ENCODE data around the gene ABCG4. TPM values are rescaled to one million over a fixed set of nuclear protein-coding genes. Genes with fewer than 3 reads are reported as not detected.
"Not testable (repeated sequence)": the region's sequence is repeated elsewhere in the genome, so short reads cannot be mapped to it uniquely, and the experiment has no call there.

ABCG4 gene
- total and polyA plus RNA-seq, 2 donors (not counting 1 experiment from before 2014, with no cell fraction given), result not detected

DNA sequence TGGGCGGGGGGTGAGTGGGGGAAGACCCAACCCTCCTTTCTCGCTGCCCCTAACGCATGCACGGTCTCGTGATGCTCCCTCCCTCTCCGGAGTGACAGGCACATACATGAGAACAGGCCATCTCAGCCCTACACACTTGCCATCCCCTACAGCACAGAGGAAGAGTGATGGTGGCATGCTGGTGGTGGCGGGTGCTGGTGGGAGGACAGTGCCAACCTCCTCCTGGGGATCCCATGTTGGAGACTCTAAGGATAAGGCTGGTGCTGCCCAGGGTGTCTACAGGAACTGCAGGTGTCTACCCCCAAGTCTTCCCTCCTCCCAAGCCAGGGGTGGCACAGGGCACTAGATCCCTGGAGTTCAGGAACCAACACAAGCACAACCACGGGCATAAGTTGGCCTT lies 13.0 kb downstream of the ABCG4 start:
- H4K20me1 ChIP-seq (ENCODE audit: control insufficient read depth, insufficient read depth, low read length, poor library complexity, severe bottlenecking), result no peaks in the 10 kb centered on the region
- Mint-ChIP-seq H3K27me3 (peaks cover 3% of the 10 kb centered on the region), H3K4me1 (no peaks in the 10 kb centered on the region), H3K9me3 (ENCODE audit: insufficient read depth) (no peaks in the 10 kb centered on the region), H3K4me3 (no peak overlapping the region), H3K27ac (no peak overlapping the region)
- ChIA-PET POLR2A (no interaction called here), CTCF (no interaction called here)
- TF ChIP-seq, protein P1, sequence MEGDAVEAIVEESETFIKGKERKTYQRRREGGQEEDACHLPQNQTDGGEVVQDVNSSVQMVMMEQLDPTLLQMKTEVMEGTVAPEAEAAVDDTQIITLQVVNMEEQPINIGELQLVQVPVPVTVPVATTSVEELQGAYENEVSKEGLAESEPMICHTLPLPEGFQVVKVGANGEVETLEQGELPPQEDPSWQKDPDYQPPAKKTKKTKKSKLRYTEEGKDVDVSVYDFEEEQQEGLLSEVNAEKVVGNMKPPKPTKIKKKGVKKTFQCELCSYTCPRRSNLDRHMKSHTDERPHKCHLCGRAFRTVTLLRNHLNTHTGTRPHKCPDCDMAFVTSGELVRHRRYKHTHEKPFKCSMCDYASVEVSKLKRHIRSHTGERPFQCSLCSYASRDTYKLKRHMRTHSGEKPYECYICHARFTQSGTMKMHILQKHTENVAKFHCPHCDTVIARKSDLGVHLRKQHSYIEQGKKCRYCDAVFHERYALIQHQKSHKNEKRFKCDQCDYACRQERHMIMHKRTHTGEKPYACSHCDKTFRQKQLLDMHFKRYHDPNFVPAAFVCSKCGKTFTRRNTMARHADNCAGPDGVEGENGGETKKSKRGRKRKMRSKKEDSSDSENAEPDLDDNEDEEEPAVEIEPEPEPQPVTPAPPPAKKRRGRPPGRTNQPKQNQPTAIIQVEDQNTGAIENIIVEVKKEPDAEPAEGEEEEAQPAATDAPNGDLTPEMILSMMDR (IDR thresholded peaks at IDR 0.05), result no peak
- TF ChIP-seq EZH2 (IDR thresholded peaks at IDR 0.05; ENCODE audit: borderline replicate concordance, insufficient read depth, low read depth, low read length, poor library complexity, severe bottlenecking), result no peak
- H3K27ac ChIP-seq (ENCODE audit: low read length in 2 of 2), result no peak overlapping the region
- 100% methylated on average over 1 of the region's 8 CpGs for WGBS (ENCODE audit: insufficient coverage)
- no peaks in the 10 kb centered on the region for H3K36me3 ChIP-seq (replicated peaks in 1 of 2; ENCODE audit: control extremely low read depth in 1 of 2, control insufficient read depth in 1 of 2, extremely low read depth in 1 of 2, insufficient read depth in 2 of 2, low read length in 1 of 2)
- intact Hi-C loops (cut with micrococcal nuclease), result no loop called here
- H3K4me3 ChIP-seq (ENCODE audit: control extremely low read depth in 1 of 5, extremely low read depth in 1 of 5, insufficient read depth in 1 of 5, low read depth in 2 of 5, low read length in 4 of 5), result no peak overlapping the region
- H3K9ac ChIP-seq (ENCODE audit: low read length), result no peak overlapping the region
- no peaks in the 10 kb centered on the region for H3K9me3 ChIP-seq (ENCODE audit: control extremely low read depth in 1 of 3, control insufficient read depth in 2 of 3, insufficient read depth in 1 of 3, low read length in 2 of 3)
- ATAC-seq (ENCODE audit: low read depth) (no peak), DNase-seq (no peak)
- no peaks in the 10 kb centered on the region for H3K4me1 ChIP-seq (ENCODE audit: control insufficient read depth in 2 of 2, insufficient read depth in 2 of 2, low read length in 2 of 2)
- no peak overlapping the region for H3K4me2 ChIP-seq (replicated peaks; ENCODE audit: low read depth, low read length, poor library complexity, severe bottlenecking)
- no peak overlapping the region for H2AFZ ChIP-seq (ENCODE audit: insufficient read depth, low read depth, low read length, poor library complexity, severe bottlenecking)
- no peaks in the 10 kb centered on the region for H3K27me3 ChIP-seq (replicated peaks in 1 of 4; ENCODE audit: control extremely low read depth in 1 of 4, control insufficient read depth in 3 of 4, insufficient read depth in 4 of 4, low read length in 3 of 4)
- no peaks in the 10 kb centered on the region for H3K79me2 ChIP-seq (ENCODE audit: control insufficient read depth, insufficient read depth, low read length)

DNA sequence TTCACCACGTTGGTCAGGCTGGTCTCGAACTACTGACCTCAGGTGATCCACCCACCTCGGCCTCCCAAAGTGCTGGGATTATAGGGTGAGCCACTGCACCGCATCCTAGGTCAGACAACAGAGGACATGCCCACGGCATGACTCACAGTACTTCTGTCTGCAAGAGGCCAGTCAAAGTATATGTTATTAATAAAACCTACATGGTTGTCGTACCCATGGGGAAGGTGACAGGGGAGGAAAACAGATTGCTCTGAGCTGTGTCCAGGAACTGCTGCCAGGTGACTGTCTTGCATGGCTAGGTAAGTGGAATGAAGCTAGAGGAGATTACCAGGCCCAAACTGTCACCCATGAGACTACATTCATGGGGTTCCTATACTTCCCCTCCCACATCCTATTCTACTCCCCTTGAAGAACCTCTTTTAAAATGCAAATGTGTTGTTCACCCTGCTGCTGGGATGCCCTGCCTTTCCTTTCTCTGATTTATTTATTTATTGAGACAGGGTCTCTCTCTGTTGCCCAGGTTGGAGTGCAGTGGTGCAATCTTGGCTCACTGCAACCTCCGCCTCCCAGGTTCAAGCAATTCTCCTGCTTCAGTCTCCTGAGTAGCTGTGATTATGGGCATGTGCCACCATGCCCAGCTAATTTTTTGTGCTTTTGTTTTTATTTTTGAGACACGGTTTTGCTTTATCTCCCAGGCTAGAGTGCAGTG lies 17.7 kb downstream of the ABCG4 start:
- H3K9me3 Mint-ChIP-seq (ENCODE audit: insufficient read depth), result no peaks in the 10 kb centered on the region
- no peak overlapping the region for H3K27ac Mint-ChIP-seq
- H3K9me3 ChIP-seq (ENCODE audit: control extremely low read depth in 1 of 3, control insufficient read depth in 2 of 3, insufficient read depth in 1 of 3, low read length in 2 of 3), result no peaks in the 10 kb centered on the region
- POLR2A ChIA-PET, result interaction anchor here (0.7 kb wide), 1 partner anchor 141 kb away, joined by 4 read pairs; no protein-coding TSS in a partner anchor
- DNase-seq (no peak), ATAC-seq (ENCODE audit: low read depth) (no peak)
- 88% methylated on average over 4 of the region's 8 CpGs for WGBS (ENCODE audit: insufficient coverage)
- no peak overlapping the region for H3K4me3 Mint-ChIP-seq
- TF ChIP-seq, protein P1 (IDR thresholded peaks at IDR 0.05), result no peak
- TF ChIP-seq EZH2 (IDR thresholded peaks at IDR 0.05; ENCODE audit: borderline replicate concordance, insufficient read depth, low read depth, low read length, poor library complexity, severe bottlenecking), result no peak
- CTCF ChIA-PET, result interaction anchor here (0.6 to 2.1 kb wide), 5 partner anchors 30 to 157 kb away, joined by 3 to 8 read pairs (median 6); no protein-coding TSS in a partner anchor
- H3K27ac ChIP-seq (ENCODE audit: low read length in 2 of 2), result no peak overlapping the region
- H3K9ac ChIP-seq (ENCODE audit: low read length), result no peak overlapping the region
- no peaks in the 10 kb centered on the region for H3K27me3 Mint-ChIP-seq
- no peaks in the 10 kb centered on the region for H3K79me2 ChIP-seq (ENCODE audit: control insufficient read depth, insufficient read depth, low read length)
- no peaks in the 10 kb centered on the region for H3K36me3 ChIP-seq (replicated peaks in 1 of 2; ENCODE audit: control extremely low read depth in 1 of 2, control insufficient read depth in 1 of 2, extremely low read depth in 1 of 2, insufficient read depth in 2 of 2, low read length in 1 of 2)
- intact Hi-C loops (cut with micrococcal nuclease), result no loop called here
- no peak overlapping the region for H2AFZ ChIP-seq (ENCODE audit: insufficient read depth, low read depth, low read length, poor library complexity, severe bottlenecking)
- no peaks in the 10 kb centered on the region for H3K27me3 ChIP-seq (replicated peaks in 1 of 4; ENCODE audit: control extremely low read depth in 1 of 4, control insufficient read depth in 3 of 4, insufficient read depth in 4 of 4, low read length in 3 of 4)
- no peak overlapping the region for H3K4me2 ChIP-seq (replicated peaks; ENCODE audit: low read depth, low read length, poor library complexity, severe bottlenecking)
- H3K4me3 ChIP-seq (ENCODE audit: control extremely low read depth in 1 of 5, extremely low read depth in 1 of 5, insufficient read depth in 1 of 5, low read depth in 2 of 5, low read length in 4 of 5), result no peak overlapping the region
- peaks cover 4% of the 10 kb centered on the region for H3K4me1 Mint-ChIP-seq
- H4K20me1 ChIP-seq (ENCODE audit: control insufficient read depth, insufficient read depth, low read length, poor library complexity, severe bottlenecking), result no peaks in the 10 kb centered on the region
- H3K4me1 ChIP-seq (ENCODE audit: control insufficient read depth in 2 of 2, insufficient read depth in 2 of 2, low read length in 2 of 2), result peaks cover 5 to 12% of the 10 kb centered on the region in 2 donors

DNA sequence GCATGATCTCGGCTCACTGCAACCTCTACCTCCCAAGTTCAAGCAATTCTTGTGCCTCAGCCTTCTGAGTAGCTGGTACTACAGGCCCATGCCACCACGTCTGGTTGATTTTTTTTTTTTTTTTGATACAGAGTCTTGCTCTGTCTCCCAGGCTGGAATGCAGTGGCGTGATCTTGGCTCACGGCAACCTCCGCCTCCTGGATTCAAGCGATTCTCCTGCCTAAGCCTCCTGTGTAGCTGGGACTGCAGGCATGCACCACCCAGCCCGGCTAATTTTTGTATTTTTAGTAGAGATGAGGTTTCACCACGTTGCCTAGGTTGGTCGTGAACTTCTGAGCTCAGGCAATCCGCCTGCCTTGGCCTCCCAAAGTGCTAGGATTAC lies 18.2 kb downstream of the ABCG4 start:
- H3K4me1 Mint-ChIP-seq; H3K9ac ChIP-seq (ENCODE audit: low read length); H3K9me3 ChIP-seq (ENCODE audit: control extremely low read depth in 1 of 3, control insufficient read depth in 2 of 3, insufficient read depth in 1 of 3, low read length in 2 of 3); H3K4me3 Mint-ChIP-seq; H3K4me2 ChIP-seq (replicated peaks; ENCODE audit: low read depth, low read length, poor library complexity, severe bottlenecking); H3K9me3 Mint-ChIP-seq (ENCODE audit: insufficient read depth); intact Hi-C loops (cut with micrococcal nuclease); H3K36me3 ChIP-seq (replicated peaks in 1 of 2; ENCODE audit: control extremely low read depth in 1 of 2, control insufficient read depth in 1 of 2, extremely low read depth in 1 of 2, insufficient read depth in 2 of 2, low read length in 1 of 2); H4K20me1 ChIP-seq (ENCODE audit: control insufficient read depth, insufficient read depth, low read length, poor library complexity, severe bottlenecking); H3K27ac Mint-ChIP-seq; H2AFZ ChIP-seq (ENCODE audit: insufficient read depth, low read depth, low read length, poor library complexity, severe bottlenecking); ATAC-seq (ENCODE audit: low read depth); H3K79me2 ChIP-seq (ENCODE audit: control insufficient read depth, insufficient read depth, low read length); H3K27me3 Mint-ChIP-seq; H3K27me3 ChIP-seq (replicated peaks in 1 of 4; ENCODE audit: control extremely low read depth in 1 of 4, control insufficient read depth in 3 of 4, insufficient read depth in 4 of 4, low read length in 3 of 4); DNase-seq; H3K4me3 ChIP-seq (ENCODE audit: control extremely low read depth in 1 of 5, extremely low read depth in 1 of 5, insufficient read depth in 1 of 5, low read depth in 2 of 5, low read length in 4 of 5); H3K27ac ChIP-seq (ENCODE audit: low read length in 2 of 2): not testable (repeated sequence)
- WGBS (ENCODE audit: insufficient coverage), result 94% methylated on average over 9 of the region's 10 CpGs
- POLR2A ChIA-PET, result interaction anchor here (0.7 kb wide), 1 partner anchor 141 kb away, joined by 4 read pairs; no protein-coding TSS in a partner anchor
- CTCF ChIA-PET, result interaction anchor here (0.6 to 2.1 kb wide), 6 partner anchors 30 to 173 kb away, joined by 3 to 8 read pairs (median 6); no protein-coding TSS in a partner anchor
- H3K4me1 ChIP-seq (ENCODE audit: control insufficient read depth in 2 of 2, insufficient read depth in 2 of 2, low read length in 2 of 2), result peaks cover 5 to 12% of the 10 kb centered on the region in 2 donors
